HG02973 (cell line): Measurements from ENCODE around the gene REPIN1.
"Not testable (repeated sequence)": the region's sequence is repeated elsewhere in the genome, so short reads cannot be mapped to it uniquely, and the experiment has no call there.

ENCODE experiments used
- ATAC-seq: cut with Tn5 transposase; IDR thresholded peaks from one replicate; pipeline ENCODE4 v1.9.1; 2021; ENCODE audit warnings: moderate library complexity; ENCODE audit not compliant: unreplicated experiment

Gene REPIN1

GRCh38 chr7:150374472-150374871, 5.8 kb downstream of the REPIN1 start:
- no peak for ATAC-seq

- ATAC-seq: no peak
Observed at GRCh38 chr7:150375662-150376521, 7.3 kb downstream of the REPIN1 start.

GRCh38 chr7:150376560-150376959, 7.9 kb downstream of the REPIN1 start:
- ATAC-seq: no peak

- no peak for ATAC-seq
Observed at GRCh38 chr7:150377196-150377595, 8.6 kb downstream of the REPIN1 start.

- ATAC-seq: no peak
Observed at GRCh38 chr7:150377635-150378034, 9.0 kb downstream of the REPIN1 start.

GRCh38 chr7:150378115-150378852, 9.7 kb downstream of the REPIN1 start:
- no peak for ATAC-seq

- peak; percentile 77 for ATAC-seq
Observed at GRCh38 chr7:150378853-150379440, 10.3 kb downstream of the REPIN1 start, which contains the start of gene ZNF775. ZNF775 (plus strand) TSS chr7:150379330; CDS start chr7:150388471, 9,141 bp downstream.

GRCh38 chr7:150379441-150380379, 11.1 kb downstream of the REPIN1 start:
- ATAC-seq: peak; percentile 12

GRCh38 chr7:150380463-150380862, 11.8 kb downstream of the REPIN1 start:
- ATAC-seq: peak; percentile 22

- no peak for ATAC-seq
Observed at GRCh38 chr7:150381096-150381495, 12.5 kb downstream of the REPIN1 start.

- ATAC-seq: no peak
Observed at GRCh38 chr7:150381785-150382122, 13.1 kb downstream of the REPIN1 start.

- ATAC-seq: no peak
Observed at GRCh38 chr7:150382123-150382843, 13.7 kb downstream of the REPIN1 start.

GRCh38 chr7:150382844-150383225, 14.2 kb downstream of the REPIN1 start:
- no peak for ATAC-seq

- ATAC-seq: no peak
Observed at GRCh38 chr7:150383710-150384397, 15.2 kb downstream of the REPIN1 start.

- ATAC-seq: no peak
Observed at GRCh38 chr7:150384406-150385301, 16.0 kb downstream of the REPIN1 start.

- ATAC-seq: no peak
Observed at GRCh38 chr7:150385302-150385723, 16.7 kb downstream of the REPIN1 start.

GRCh38 chr7:150385884-150386283, 17.3 kb downstream of the REPIN1 start:
- not testable (repeated sequence) for ATAC-seq

- no peak for ATAC-seq
Observed at GRCh38 chr7:150388306-150388705, 19.7 kb downstream of the REPIN1 start.
